ENCODE data around the gene RAC3. TPM values are rescaled to one million over a fixed set of nuclear protein-coding genes. Genes with fewer than 3 reads are reported as not detected.
A peak's percentile ranks its signal among the peaks of the same experiment; 100 is the strongest.

RAC3 gene
- total RNA-seq, 2 donors from 2014 or later = 41.8 to 93.9 TPM

- H3K4me3 ChIP-seq = peak overlapping the region; percentile 71 to 75
- WGBS = 12% methylated on average over 54 of the region's 79 CpGs
- H3K36me3 ChIP-seq = peaks cover 13 to 29% of the 10 kb centered on the region in 2 donors
- H3K27me3 ChIP-seq (replicated peaks; ENCODE audit: insufficient read depth) = no peaks in the 10 kb centered on the region
- intact Hi-C loops (cut with DNase I) = no loop called here
- H3K27ac ChIP-seq = peak overlapping the region; percentile 45 to 68
- peaks cover 19% of the 10 kb centered on the region for H3K4me1 ChIP-seq (replicated peaks)
- no peaks in the 10 kb centered on the region for H3K9me3 ChIP-seq
- DNase-seq (ENCODE audit: low spot score) = no peak
- no peak for TF ChIP-seq CTCF (IDR thresholded peaks at IDR 0.05)
Measured at GRCh38 chr17:82050761-82051641, 19.5 kb downstream of the RAC3 start.

GRCh38 chr17:82051776-82052637, 20.5 kb downstream of the RAC3 start, which contains the start of the genes GPS1 and RFNG:
Gene GPS1 (plus strand): TSS chr17:82051898. CDS start chr17:82051932, 34 bp downstream.
Gene RFNG (minus strand): TSS chr17:82051811. CDS start chr17:82051766, 45 bp downstream.
- TF ChIP-seq POLR2AphosphoS5 (IDR thresholded peaks at IDR 0.05) (peak; percentile 74), POLR2A (IDR thresholded peaks at IDR 0.05) (peak; percentile 13), CTCF (IDR thresholded peaks at IDR 0.05) (no peak)
- Histone ChIP-seq H3K4me1 (replicated peaks) (peaks cover 19% of the 10 kb centered on the region), H3K36me3 (peaks cover 20 to 38% of the 10 kb centered on the region in 2 donors), H3K27ac (peak within 1 kb of the TSS; percentile 45 to 68), H3K27me3 (replicated peaks; ENCODE audit: insufficient read depth) (no peaks in the 10 kb centered on the region), H3K4me3 (peak within 1 kb of the TSS; percentile 71 to 75), H3K9me3 (no peaks in the 10 kb centered on the region)
- DNase-seq (ENCODE audit: low spot score) = peak; percentile 69
- intact Hi-C loops (cut with DNase I) = no loop called here
- WGBS = 2% methylated on average over 30 of the region's 94 CpGs

GRCh38 chr17:82052638-82053059, 21.2 kb downstream of the RAC3 start:
- 27% methylated on average over 19 of the region's 19 CpGs for WGBS
- Histone ChIP-seq H3K9me3 (no peaks in the 10 kb centered on the region), H3K27ac (peak overlapping the region in 1 of 2 donors; percentile 68), H3K36me3 (peaks cover 20 to 35% of the 10 kb centered on the region in 2 donors), H3K4me1 (replicated peaks) (peaks cover 19% of the 10 kb centered on the region), H3K4me3 (peak overlapping the region; percentile 71 to 75), H3K27me3 (replicated peaks; ENCODE audit: insufficient read depth) (no peaks in the 10 kb centered on the region)
- TF ChIP-seq POLR2AphosphoS5 (IDR thresholded peaks at IDR 0.05) = no peak
- no peak for TF ChIP-seq CTCF (IDR thresholded peaks at IDR 0.05)
- no peak for TF ChIP-seq POLR2A (IDR thresholded peaks at IDR 0.05)
- intact Hi-C loops (cut with DNase I) = no loop called here
- DNase-seq (ENCODE audit: low spot score) = no peak

GRCh38 chr17:82053130-82053529, 21.7 kb downstream of the RAC3 start:
- intact Hi-C loops (cut with DNase I) = no loop called here
- Histone ChIP-seq H3K36me3 (peaks cover 20 to 30% of the 10 kb centered on the region in 2 donors), H3K9me3 (no peaks in the 10 kb centered on the region), H3K27ac (peak overlapping the region in 1 of 2 donors; percentile 68), H3K4me1 (replicated peaks) (peaks cover 19% of the 10 kb centered on the region), H3K4me3 (peak overlapping the region in 1 of 2 donors; percentile 75), H3K27me3 (replicated peaks; ENCODE audit: insufficient read depth) (no peaks in the 10 kb centered on the region)
- no peak for DNase-seq (ENCODE audit: low spot score)
- no peak for TF ChIP-seq CTCF (IDR thresholded peaks at IDR 0.05)
- TF ChIP-seq POLR2A (IDR thresholded peaks at IDR 0.05) = no peak
- TF ChIP-seq POLR2AphosphoS5 (IDR thresholded peaks at IDR 0.05) = no peak
- 86% methylated on average over 16 of the region's 19 CpGs for WGBS
